H1 (cell line): ENCODE measurements around the gene UTS2R. TPM values are rescaled to one million over a fixed set of nuclear protein-coding genes. Genes with fewer than 3 reads are reported as not detected.

Source experiments
- CTCF ChIA-PET: fragments of 300-600 bp; sonication (Branson Sonifier 250); formaldehyde crosslinking; loops from one replicate; lab custom pipeline; 2021; ENCODE audit not compliant: partially characterized antibody; lab: Charles Lee
- POLR2A ChIA-PET: fragments of 300-600 bp; sonication (Branson Sonifier 250); formaldehyde crosslinking; loops from one replicate; lab custom pipeline; 2021; ENCODE audit warnings: inconsistent platforms; ENCODE audit not compliant: partially characterized antibody; lab: Charles Lee
- DNase-seq, 2 experiments: peaks; one replicate each; pipeline versions ENCODE4 v3.0.0 to v3.0.0-alpha.2; 2010 to 2022; ENCODE audit warnings: low spot score in 2 of 2, low read depth in 1 of 2, mixed read lengths in 1 of 2
- FAIRE-seq: peaks from 2 replicates; lab custom pipeline; 2011; peaks lifted over from hg19 to GRCh38; lab: Jason Lieb, UNC
- H2AFZ ChIP-seq: 2 replicates; pipeline ENCODE4 v1.8.1; 2012; ENCODE audit warnings: low read length, inconsistent platforms
- H2AK5ac ChIP-seq: 2 replicates; pipeline ENCODE4 v1.6.1; 2013; ENCODE audit warnings: low read depth, low read length
- H2BK120ac ChIP-seq: replicated peaks from 2 replicates; pipeline ENCODE3; 2013; ENCODE audit warnings: low read depth, low read length, inconsistent platforms
- H2BK12ac ChIP-seq: 2 replicates; pipeline ENCODE4 v1.6.1; 2013; ENCODE audit warnings: low read depth, low read length
- H2BK15ac ChIP-seq: 2 replicates; pipeline ENCODE4 v1.6.1; 2013; ENCODE audit warnings: low read length
- H2BK20ac ChIP-seq: 2 replicates; pipeline ENCODE4 v1.6.1; 2013; ENCODE audit warnings: low read length
- H2BK5ac ChIP-seq: 2 replicates; pipeline ENCODE4 v1.6.1; 2013; ENCODE audit warnings: low read depth, low read length
- H3K14ac ChIP-seq: 2 replicates; pipeline ENCODE4 v1.6.1; 2013; ENCODE audit warnings: inconsistent platforms; ENCODE audit not compliant: insufficient read length
- H3K18ac ChIP-seq: 2 replicates; pipeline ENCODE4 v1.6.1; 2013; ENCODE audit warnings: low read length; ENCODE audit errors: extremely low read depth
- H3K23ac ChIP-seq: 2 replicates; pipeline ENCODE4 v1.6.1; 2013; ENCODE audit warnings: inconsistent platforms; ENCODE audit not compliant: insufficient read length
- H3K23me2 ChIP-seq: 2 replicates; pipeline ENCODE4 v1.6.1; 2013; ENCODE audit warnings: low read depth, low read length
- H3K27ac ChIP-seq: 2 replicates; pipeline ENCODE4 v1.6.1; 2011; ENCODE audit warnings: low read depth, low read length, inconsistent platforms
- H3K27me3 ChIP-seq, 4 experiments: replicated peaks in 1 of 4; 1 replicate in 1 of 4; 2 replicates in 3 of 4; pipeline versions ENCODE4 v1.6.1 to v1.8.1; 2011 to 2013; ENCODE audit warnings: low read length in 3 of 4, mild to moderate bottlenecking in 3 of 4, inconsistent platforms in 2 of 4, mixed read lengths in 2 of 4, moderate library complexity in 1 of 4; ENCODE audit not compliant: control insufficient read depth in 3 of 4, insufficient read depth in 3 of 4; ENCODE audit errors: extremely low read depth in 1 of 4
- H3K36me3 ChIP-seq, 4 experiments: 2 replicates each; pipeline versions ENCODE4 v1.6.1 to v1.8.1; 2011 to 2013; ENCODE audit warnings: mild to moderate bottlenecking in 4 of 4, low read length in 3 of 4, moderate library complexity in 2 of 4, control low read depth in 1 of 4, inconsistent platforms in 1 of 4; ENCODE audit not compliant: insufficient read depth in 4 of 4, control insufficient read depth in 2 of 4
- H3K4ac ChIP-seq: replicated peaks from 2 replicates; pipeline ENCODE3; 2013; ENCODE audit warnings: low read length, low read depth, mixed read lengths, inconsistent platforms; ENCODE audit not compliant: insufficient read length
- H3K4me1 ChIP-seq, 4 experiments: replicated peaks in 1 of 4; 1 replicate in 1 of 4; 2 replicates in 3 of 4; pipeline versions ENCODE4 v1.6.1 to v1.8.1; 2011 to 2013; ENCODE audit warnings: low read length in 3 of 4, inconsistent platforms in 2 of 4, mixed read lengths in 1 of 4; ENCODE audit not compliant: insufficient read depth in 4 of 4, control insufficient read depth in 3 of 4
- H3K4me2 ChIP-seq, 2 experiments: 2 replicates each; pipeline versions ENCODE4 v1.6.1 to v1.8.1; 2011 to 2013; ENCODE audit warnings: low read depth in 2 of 2, low read length in 2 of 2, control low read depth in 1 of 2, inconsistent platforms in 1 of 2, mild to moderate bottlenecking in 1 of 2; ENCODE audit not compliant: insufficient read depth in 1 of 2
- H3K4me3 ChIP-seq, 4 experiments: fragments of 200-600, 300-600 bp in 1 of 4; sonication (generic), shearing (Covaris generic), sonication (Bioruptor Twin) in 1 of 4; 2 replicates each; pipeline versions ENCODE4 v1.5.1 to v1.8.1; 2011 to 2016; ENCODE audit warnings: low read length in 4 of 4, low read depth in 3 of 4, control low read depth in 2 of 4, inconsistent platforms in 2 of 4, mild to moderate bottlenecking in 2 of 4, mixed read lengths in 1 of 4, moderate library complexity in 1 of 4; ENCODE audit not compliant: insufficient read depth in 2 of 4; ENCODE audit errors: extremely low read depth in 1 of 4
- H3K56ac ChIP-seq: replicated peaks from 2 replicates; pipeline ENCODE3; 2013; ENCODE audit warnings: low read depth, mild to moderate bottlenecking, mixed read lengths, low read length, inconsistent platforms; ENCODE audit not compliant: insufficient read length
- H3K79me1 ChIP-seq: 2 replicates; pipeline ENCODE4 v1.6.1; 2013; ENCODE audit warnings: low read depth, low read length, control low read depth
- H3K79me2 ChIP-seq, 2 experiments: 2 replicates each; pipeline versions ENCODE4 v1.6.1 to v1.8.1; 2012 to 2013; ENCODE audit warnings: low read length in 2 of 2, mild to moderate bottlenecking in 2 of 2, inconsistent platforms in 1 of 2; ENCODE audit not compliant: insufficient read depth in 2 of 2, control insufficient read depth in 1 of 2
- H3K9ac ChIP-seq, 4 experiments: replicated peaks in 1 of 4; 1 replicate in 1 of 4; 2 replicates in 3 of 4; pipeline versions ENCODE4 v1.6.1 to v1.8.1; 2011 to 2013; ENCODE audit warnings: low read depth in 3 of 4, low read length in 3 of 4, control low read depth in 2 of 4, mild to moderate bottlenecking in 2 of 4, moderate library complexity in 2 of 4, inconsistent platforms in 1 of 4; ENCODE audit errors: extremely low read depth in 1 of 4
- H3K9me3 ChIP-seq, 2 experiments: 2 replicates each; pipeline versions ENCODE4 v1.6.1 to v1.8.1; 2012 to 2013; ENCODE audit warnings: mild to moderate bottlenecking in 2 of 2, moderate library complexity in 2 of 2, control low read depth in 1 of 2, inconsistent platforms in 1 of 2, low read depth in 1 of 2, low read length in 1 of 2, mixed read lengths in 1 of 2; ENCODE audit not compliant: insufficient read depth in 2 of 2
- H4K20me1 ChIP-seq, 2 experiments: replicated peaks in 1 of 2; 2 replicates each; pipeline versions ENCODE3 to v1.8.1; 2011 to 2013; ENCODE audit warnings: inconsistent platforms in 2 of 2, low read length in 2 of 2, mild to moderate bottlenecking in 1 of 2; ENCODE audit not compliant: insufficient read depth in 2 of 2, control insufficient read depth in 1 of 2
- H4K5ac ChIP-seq: 2 replicates; pipeline ENCODE4 v1.6.1; 2013; ENCODE audit warnings: low read length, low read depth, mixed read lengths, inconsistent platforms; ENCODE audit not compliant: insufficient read length
- H4K8ac ChIP-seq: 2 replicates; pipeline ENCODE4 v1.8.0; 2013; ENCODE audit warnings: mild to moderate bottlenecking, moderate library complexity, low read length, inconsistent platforms; ENCODE audit not compliant: insufficient read depth; ENCODE audit errors: extremely low read depth
- H4K91ac ChIP-seq: replicated peaks from 2 replicates; pipeline ENCODE3; 2013; ENCODE audit warnings: low read length, mixed read lengths, inconsistent platforms; ENCODE audit not compliant: insufficient read length
- ASH2L ChIP-seq: fragments of 200-600, 300-600 bp; sonication (generic); IDR thresholded peaks from one replicate; pipeline ENCODE4 v1.7.1; 2017; ENCODE audit warnings: low read length
- CTCF ChIP-seq, 3 experiments: IDR thresholded peaks; 1 replicate in 2 of 3; 2 replicates in 1 of 3; pipeline versions ENCODE4 v1.5.1 to v1.6.1; 2011; ENCODE audit warnings: low read length in 3 of 3, mild to moderate bottlenecking in 3 of 3, inconsistent platforms in 2 of 3, low read depth in 1 of 3, moderate library complexity in 1 of 3; ENCODE audit not compliant: insufficient read depth in 1 of 3; ENCODE audit errors: control extremely low read depth in 1 of 3
- MAFK ChIP-seq: IDR thresholded peaks from 2 replicates; pipeline ENCODE4 v1.6.1; 2012; ENCODE audit warnings: low read depth, mild to moderate bottlenecking, improper control_type of control experiment, low read length
- RAD21 ChIP-seq, 2 experiments: IDR thresholded peaks in 1 of 2; conservative IDR thresholded peaks in 1 of 2; 2 replicates each; pipeline ENCODE4 v1.6.1; 2011; ENCODE audit warnings: low read depth in 2 of 2, low read length in 2 of 2, improper control_type of control experiment in 1 of 2, inconsistent platforms in 1 of 2, mild to moderate bottlenecking in 1 of 2, moderate library complexity in 1 of 2
- SIN3A ChIP-seq, 2 experiments: IDR thresholded peaks in 1 of 2; conservative IDR thresholded peaks in 1 of 2; 2 replicates each; pipeline ENCODE4 v1.6.1; 2011 to 2012; ENCODE audit warnings: low read length in 2 of 2, improper control_type of control experiment in 1 of 2, low read depth in 1 of 2, mild to moderate bottlenecking in 1 of 2
- SUZ12 ChIP-seq: fragments of 200-600 bp; sonication (generic); IDR thresholded peaks from 2 replicates; pipeline ENCODE4 v1.6.1; 2012; ENCODE audit warnings: mild to moderate bottlenecking, inconsistent platforms, low read length, moderate library complexity, mixed read lengths
- TAF1 ChIP-seq: IDR thresholded peaks from 2 replicates; pipeline ENCODE4 v1.6.1; 2011; ENCODE audit warnings: mild to moderate bottlenecking, low read depth, low read length
- TAF7 ChIP-seq: optimal IDR thresholded peaks from 2 replicates; pipeline ENCODE3; 2011; ENCODE audit warnings: low read depth, mild to moderate bottlenecking, inconsistent platforms, low read length, moderate library complexity, borderline replicate concordance
- WGBS, 2 experiments: shearing (Covaris generic) in 1 of 2; methylation state at CpG; one replicate each; pipeline versions ENCODE4 v1.1.6 to v1.1.7; 2013 to 2015; ENCODE audit warnings: low lambda C conversion rate in 2 of 2, mixed read lengths in 2 of 2, inconsistent platforms in 1 of 2, low coverage in 1 of 2, missing lambda C conversion rate in 1 of 2; ENCODE audit not compliant: insufficient replicate concordance in 2 of 2, insufficient coverage in 1 of 2, insufficient read length in 1 of 2; ENCODE audit errors: extremely low coverage in 1 of 2, missing lambda C conversion rate in 1 of 2; 5-methylcytosine and 5-hydroxymethylcytosine counted together
- polyA plus RNA-seq, 7 experiments: library from polyadenylated mRNA; depleted of rRNA in 3 of 7; stranded (reverse) in 5 of 7; unstranded in 2 of 7; fragments of >200 nt in 5 of 7; fragments of 200-250 nt in 2 of 7; gene quantifications; 1 replicate in 5 of 7; 2 replicates in 1 of 7; 4 replicates in 1 of 7; pipeline versions ENCODE4 v1.2.1 to v1.2.3, GENCODE V29; 2011 to 2013; ENCODE audit warnings: missing spikeins in 2 of 7, mixed read lengths in 2 of 7
- total RNA-seq: library from RNA; stranded (reverse); fragmentation: NEBNext Ultra II Directional; extraction: Animal tissue kit (Norgen Biotek cat#: 25700); gene quantifications from 2 replicates; pipeline ENCODE4 v1.2.1, GENCODE V29; 2021

The UTS2R gene
- total and polyA plus RNA-seq, 2 of the 8 experiments (the other 6 are each of a cell fraction or from before 2014, with no cell fraction given) = 0.27 TPM; not detected in 1

- Histone ChIP-seq H3K56ac (no peak overlapping the region), H3K9ac (no peak overlapping the region), H3K79me2 (no peaks in the 10 kb centered on the region), H3K4ac (no peak overlapping the region), H2BK12ac (no peak overlapping the region), H3K9me3 (peaks cover 0 to 3% of the 10 kb centered on the region in 2 experiments; a peak in 1 of 4 replicates), H3K23me2 (no peaks in the 10 kb centered on the region), H4K20me1 (peaks cover 1 to 2% of the 10 kb centered on the region in 2 experiments), H2AK5ac (no peak overlapping the region), H3K23ac (no peak overlapping the region), H2BK120ac (no peak overlapping the region), H2BK20ac (no peak overlapping the region), H3K27me3 (no peaks in the 10 kb centered on the region), H2AFZ (no peak overlapping the region), H3K4me3 (no peak overlapping the region), H3K36me3 (peaks cover 0 to 2% (median 0%) of the 10 kb centered on the region in 4 experiments; a peak in 1 of 8 replicates), H2BK15ac (no peak overlapping the region), H3K27ac (no peak overlapping the region), H3K18ac (no peak overlapping the region), H3K14ac (no peak overlapping the region), H3K4me1 (no peaks in the 10 kb centered on the region; a peak in 1 of 7 replicates), H2BK5ac (no peak overlapping the region), H4K91ac (no peak overlapping the region), H4K5ac (no peak overlapping the region), H4K8ac (no peak overlapping the region; the same call in 1 of the 2 replicates), H3K79me1 (no peaks in the 10 kb centered on the region), H3K4me2 (no peak overlapping the region)
- FAIRE-seq (no peak), DNase-seq (peak in 1 of 2 experiments; percentile 82)
- POLR2A ChIA-PET = interaction anchor here (0.7 to 1.3 kb wide), 4 partner anchors 9 to 41 kb away, joined by 3 to 4 read pairs (median 3); no protein-coding TSS in a partner anchor
- WGBS, 2 experiments = 87% methylated on average over 25 of the region's 25 CpGs; no CpG with 5 or more reads in 1 of the 2 experiments
- CTCF ChIA-PET = interaction anchor here (0.7 to 4.8 kb wide), 21 partner anchors 8 to 235 kb away, joined by 3 to 17 read pairs (median 4); no protein-coding TSS in a partner anchor
- TF ChIP-seq TAF7 (no peak), SUZ12 (no peak), MAFK (no peak), RAD21 (IDR thresholded peaks at IDR 0.05 in 1 of 2, conservative IDR thresholded peaks at IDR 0.05 in 1 of 2; ENCODE audit: low read depth in 2 of 2, low read length in 2 of 2) (peak; percentile 30 to 49), ASH2L (no peak), SIN3A (conservative IDR thresholded peaks at IDR 0.05 in 1 of 2, IDR thresholded peaks at IDR 0.05 in 1 of 2; ENCODE audit: low read depth in 1 of 2, low read length in 2 of 2) (no peak), CTCF (IDR thresholded peaks at IDR 0.05; ENCODE audit: control extremely low read depth in 1 of 3, insufficient read depth in 1 of 3, low read depth in 1 of 3, low read length in 3 of 3) (peak; percentile 53 to 82 (median 76)), TAF1 (no peak)
Observed at GRCh38 chr17:82424001-82424862, 52.7 kb downstream of the UTS2R start.
